GM15510 (cell line): ENCODE data around the gene GCHFR.

ENCODE experiments used
- POLR2A ChIP-seq: IDR thresholded peaks from 3 replicates; pipeline ENCODE4 v1.6.1; 2011; ENCODE audit warnings: borderline replicate concordance; ENCODE audit not compliant: insufficient read length; ENCODE audit errors: extremely low read depth

GCHFR gene

DNA sequence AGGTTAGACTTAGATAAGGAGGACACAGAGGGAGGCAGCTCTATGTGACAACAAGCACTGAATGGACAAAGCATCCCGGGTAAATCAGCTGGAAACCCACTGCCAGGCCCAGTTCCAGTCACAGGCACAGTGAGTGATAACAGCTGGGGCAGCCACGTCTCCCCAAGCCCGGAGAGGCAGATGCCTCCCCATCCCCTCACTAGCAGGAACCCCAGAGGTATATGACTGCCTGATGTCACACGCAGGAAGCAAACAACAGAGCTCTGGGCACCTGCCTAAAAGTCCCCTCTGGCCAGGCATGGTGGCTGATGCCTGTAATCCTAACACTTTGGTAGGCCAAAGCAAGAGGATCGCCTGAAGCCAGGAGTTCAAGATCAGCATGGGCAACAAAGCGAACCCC is 24.1 kb downstream of the GCHFR start:
- TF ChIP-seq POLR2A: no peak

DNA sequence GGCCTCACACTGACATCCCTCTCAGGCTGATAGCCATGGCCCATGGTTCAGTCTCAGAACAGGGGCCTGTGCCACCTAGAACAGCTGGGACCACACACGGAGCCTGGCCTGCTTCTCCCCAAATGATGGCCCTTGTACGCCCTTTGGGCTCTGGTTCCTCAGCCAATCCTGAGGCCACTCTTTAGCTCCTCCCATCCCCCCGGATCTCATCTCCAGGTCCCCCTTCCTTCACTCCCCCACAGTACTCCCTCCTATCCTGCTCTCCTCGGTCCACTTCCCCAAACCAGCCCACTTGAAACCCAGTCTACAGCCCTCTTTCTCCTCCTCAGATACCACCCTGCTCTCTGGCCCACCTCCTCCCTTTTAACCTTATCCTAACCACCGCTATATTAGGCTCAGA is 25.3 kb downstream of the GCHFR start:
- no peak for TF ChIP-seq POLR2A

GRCh38 chr15:40789999-40790398 is 26.1 kb downstream of the GCHFR start:
- TF ChIP-seq POLR2A: no peak

- no peak for TF ChIP-seq POLR2A
Observed at GRCh38 chr15:40790718-40791117, 26.9 kb downstream of the GCHFR start.

DNA sequence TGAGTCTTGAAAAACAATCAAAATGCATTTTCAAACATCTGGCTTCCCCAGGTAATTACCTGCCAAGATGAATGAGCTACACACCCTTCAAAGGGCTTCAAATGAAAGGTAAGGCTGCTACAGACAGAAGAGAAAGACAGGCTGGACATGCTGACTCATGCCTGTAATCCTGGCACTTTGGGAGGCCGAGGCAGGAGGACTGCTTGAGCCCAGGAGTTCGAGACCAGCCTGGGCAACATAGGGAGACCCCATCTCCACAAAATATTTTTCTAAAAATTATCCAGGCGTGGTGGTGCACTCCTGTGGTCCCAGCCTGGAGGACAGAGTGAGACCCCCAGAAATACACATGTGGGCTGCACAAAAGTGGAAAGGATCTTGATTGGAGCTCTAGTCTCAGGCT is 28.5 kb downstream of the GCHFR start:
- no peak for TF ChIP-seq POLR2A

DNA sequence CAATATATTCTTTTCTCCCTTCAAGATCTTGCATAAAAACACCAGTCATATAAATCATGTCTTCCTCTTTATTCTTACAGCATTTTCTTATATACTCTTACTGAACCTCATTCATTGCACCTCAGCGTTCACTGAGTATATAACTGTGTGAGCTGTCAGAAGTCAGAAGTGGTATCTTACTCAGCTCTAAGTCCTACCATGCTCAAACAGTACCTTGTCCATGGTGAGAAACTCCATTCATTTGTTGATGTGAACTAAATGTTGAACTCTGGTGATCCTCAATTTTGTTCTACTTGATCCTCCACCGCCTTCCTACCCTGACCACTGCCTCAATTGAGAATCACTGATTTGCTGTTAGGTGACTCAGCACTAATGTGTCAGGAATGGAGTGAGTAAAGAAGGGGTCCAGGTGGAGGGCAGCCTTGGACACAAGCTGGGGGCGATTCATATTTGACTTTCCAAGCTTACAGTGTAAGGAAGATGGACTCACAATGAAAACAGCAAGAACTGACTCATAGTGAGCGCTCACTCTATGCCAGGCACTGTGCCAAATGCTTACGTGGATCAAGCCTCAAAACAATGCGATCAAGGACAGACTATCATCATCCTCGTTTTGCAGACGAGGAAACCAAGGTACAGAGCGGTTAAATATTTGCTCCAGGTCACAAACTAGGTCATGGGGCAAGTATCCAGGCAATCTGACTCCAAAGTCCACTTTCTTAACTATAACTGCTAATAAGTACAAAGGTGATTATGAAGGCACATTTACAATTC is 29.5 kb downstream of the GCHFR start:
- no peak for TF ChIP-seq POLR2A

DNA sequence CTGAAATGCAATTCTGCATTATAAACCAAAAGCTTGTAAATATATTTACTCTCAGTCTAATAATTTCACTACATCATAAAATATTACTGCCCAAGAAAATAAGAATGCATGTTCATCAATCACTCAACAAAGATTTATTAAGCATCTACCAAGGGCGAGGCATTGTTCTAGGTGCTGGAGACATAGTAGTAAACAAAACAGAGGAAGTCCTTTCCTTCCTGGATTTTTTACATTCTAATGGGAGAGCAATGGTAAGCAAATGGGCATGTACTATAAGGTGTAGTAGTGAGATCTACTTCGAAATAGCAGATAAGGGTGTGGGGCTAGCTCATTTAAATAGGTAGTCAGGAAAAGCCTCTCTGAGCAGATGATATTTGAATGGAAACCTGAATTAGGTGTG is 32.2 kb downstream of the GCHFR start:
- no peak for TF ChIP-seq POLR2A

DNA sequence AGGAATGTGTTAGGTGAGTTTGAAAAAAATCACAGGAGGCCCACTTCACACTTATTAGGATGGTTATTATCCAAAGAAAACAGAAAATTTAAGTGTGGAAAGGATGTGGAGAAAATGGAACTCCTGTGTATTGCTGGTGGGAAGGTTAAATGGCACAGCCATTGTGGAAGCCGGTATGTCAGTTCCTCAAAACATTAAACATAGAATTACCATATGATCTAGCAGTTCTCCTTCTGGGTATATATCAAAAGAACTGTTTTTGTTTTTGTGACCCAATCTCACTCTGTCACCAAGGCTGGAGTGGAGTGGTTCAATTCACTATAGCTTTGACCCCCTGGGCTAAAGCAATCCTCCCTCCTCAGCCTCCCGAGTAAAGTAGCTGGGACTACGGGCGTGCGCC is 32.6 kb downstream of the GCHFR start:
- no peak for TF ChIP-seq POLR2A

DNA sequence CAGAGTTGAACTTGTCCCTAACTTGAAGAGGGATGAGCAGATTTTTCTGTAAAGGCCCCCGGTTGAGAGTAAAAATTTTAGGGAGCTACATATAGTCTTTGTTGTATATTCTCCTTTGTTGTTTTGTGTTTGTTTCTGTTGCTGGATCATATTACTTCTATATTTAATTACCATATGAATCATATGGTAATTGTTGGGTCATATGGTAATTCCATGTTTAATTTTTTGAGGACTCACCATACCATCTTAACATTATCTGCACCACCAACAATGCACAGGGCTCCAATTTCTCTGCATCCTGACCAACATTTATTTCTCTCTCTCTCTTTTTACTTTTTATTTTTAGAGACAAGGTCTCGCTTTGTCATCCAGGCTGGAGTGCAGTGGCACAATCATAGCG is 35.7 kb downstream of the GCHFR start:
- TF ChIP-seq POLR2A: no peak

DNA sequence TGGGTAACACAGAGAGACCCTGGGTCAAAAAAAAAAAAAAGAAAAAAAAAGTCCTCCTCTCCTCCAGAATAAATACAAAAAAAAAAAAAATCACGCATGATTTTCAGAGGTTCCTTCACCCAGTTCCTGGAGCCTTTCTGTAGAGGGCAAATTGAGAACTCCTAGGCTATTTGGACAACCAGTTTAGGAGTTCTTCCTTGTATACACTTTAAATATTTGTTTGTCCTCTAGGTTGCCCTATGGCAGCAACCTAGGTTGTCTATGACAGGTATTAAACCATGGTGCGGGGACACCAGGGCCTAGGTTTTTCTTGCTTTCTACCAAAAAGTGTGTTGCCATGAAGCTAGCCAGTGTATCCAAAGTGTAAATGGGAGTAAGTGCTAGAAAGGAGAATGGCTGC is 39.2 kb downstream of the GCHFR start:
- no peak for TF ChIP-seq POLR2A

DNA sequence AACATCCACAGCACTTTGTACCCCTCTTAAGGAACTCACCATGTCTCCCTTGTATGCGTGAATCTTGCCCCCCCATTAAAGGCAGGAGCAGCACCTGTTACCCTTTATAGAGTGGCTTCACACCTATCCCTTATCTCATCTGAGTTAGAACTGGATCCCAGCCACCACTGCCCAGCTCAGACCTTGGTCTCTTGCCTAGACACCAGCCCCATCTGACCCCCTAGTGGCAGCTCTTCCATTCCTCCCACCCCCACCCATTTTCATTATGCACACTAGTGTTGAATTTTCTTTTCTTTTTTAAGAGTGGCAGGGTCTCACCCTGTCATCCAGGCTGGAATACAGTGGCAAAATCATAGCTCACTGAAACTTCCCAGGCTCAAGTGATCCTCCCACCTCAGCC is 39.8 kb downstream of the GCHFR start:
- no peak for TF ChIP-seq POLR2A

- TF ChIP-seq POLR2A: no peak
Observed at GRCh38 chr15:40806672-40807027, 42.8 kb downstream of the GCHFR start.

GRCh38 chr15:40807028-40807887 is 43.4 kb downstream of the GCHFR start, which contains the start of the genes DNAJC17 and ZFYVE19:
TSS of gene DNAJC17 (minus strand) at chr15:40807473. CDS start at chr15:40807446, 27 bp downstream.
TSS of gene ZFYVE19 (plus strand) at chr15:40807089. CDS start at chr15:40807590, 501 bp downstream.
- TF ChIP-seq POLR2A: peak; percentile 86

- TF ChIP-seq POLR2A: no peak
Observed at GRCh38 chr15:40807888-40808461, 44.1 kb downstream of the GCHFR start.

GRCh38 chr15:40808861-40809450 is 45.1 kb downstream of the GCHFR start:
- TF ChIP-seq POLR2A: no peak
